Ureter (tissue), 1 donor: ENCODE data around the gene PNPT1. TPM values are rescaled to one million over a fixed set of nuclear protein-coding genes. Genes with fewer than 3 reads are reported as not detected.
A peak's percentile ranks its signal among the peaks of the same experiment; 100 is the strongest.

Experiments used
- DNase-seq: peaks from one replicate; pipeline ENCODE4 v3.0.0-alpha.2; 2020; ENCODE audit warnings: low spot score
- total RNA-seq: library from RNA; stranded (reverse); gene quantifications from one replicate; pipeline ENCODE4 v1.2.4, GENCODE V29; 2023
- donor health status: DM: yes; HTN: yes; CAD: no.

Gene PNPT1
- total RNA-seq, 1 donor from 2014 or later = 30.5 TPM

GRCh38 chr2:55668956-55669355 is 24.7 kb downstream of the PNPT1 start:
- DNase-seq = no peak

DNA sequence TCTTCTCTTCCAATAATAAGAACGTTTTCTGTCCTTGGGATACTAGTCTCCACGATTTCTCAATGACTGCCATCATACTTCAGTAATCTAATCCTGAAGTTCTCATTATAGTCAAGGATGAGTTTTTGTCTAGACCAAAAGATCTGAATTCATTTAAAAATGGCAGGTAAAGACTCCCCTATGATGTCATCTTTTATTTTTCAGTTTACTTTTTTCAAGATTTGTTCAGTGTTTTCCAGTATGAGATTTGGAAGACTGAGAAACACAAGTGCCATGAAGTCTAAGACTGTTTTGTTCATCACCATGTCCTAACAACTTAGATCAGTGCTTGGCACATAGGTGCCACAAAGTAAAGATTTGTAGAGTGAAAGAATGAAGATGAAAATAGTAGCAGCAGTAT is 40.4 kb downstream of the PNPT1 start:
- no peak for DNase-seq

- DNase-seq = no peak
These were observed 44.4 kb downstream of the PNPT1 start for GRCh38 chr2:55649211-55649610.

- DNase-seq = no peak
These were observed 56.8 kb downstream of the PNPT1 start for GRCh38 chr2:55636831-55637230.

DNA sequence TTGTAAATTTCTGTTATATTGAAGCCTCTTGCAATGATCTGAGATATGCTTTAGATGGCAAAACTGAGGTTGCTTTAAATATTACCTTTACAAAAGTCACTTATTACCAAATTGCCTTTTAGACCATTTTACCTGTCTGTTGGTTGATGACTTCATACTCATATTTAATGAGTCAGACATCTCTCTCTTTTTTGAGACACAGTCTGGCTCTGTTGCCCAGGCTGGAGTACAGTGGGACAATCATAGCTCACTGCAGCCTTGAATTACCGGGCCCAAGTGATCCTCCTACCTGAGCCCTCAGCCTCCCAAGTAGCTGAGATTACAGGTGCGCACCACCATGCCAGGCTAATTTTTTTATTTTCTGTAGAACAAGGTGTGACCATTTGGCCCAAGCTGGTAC is 64.7 kb downstream of the PNPT1 start:
- DNase-seq = no peak

- no peak for DNase-seq
These were observed 65.7 kb downstream of the PNPT1 start for GRCh38 chr2:55627915-55628314.

- no peak for DNase-seq
These were observed 71.8 kb downstream of the PNPT1 start for GRCh38 chr2:55621802-55622201.

- DNase-seq = no peak
These were observed 73.4 kb downstream of the PNPT1 start for GRCh38 chr2:55620123-55620779.

DNA sequence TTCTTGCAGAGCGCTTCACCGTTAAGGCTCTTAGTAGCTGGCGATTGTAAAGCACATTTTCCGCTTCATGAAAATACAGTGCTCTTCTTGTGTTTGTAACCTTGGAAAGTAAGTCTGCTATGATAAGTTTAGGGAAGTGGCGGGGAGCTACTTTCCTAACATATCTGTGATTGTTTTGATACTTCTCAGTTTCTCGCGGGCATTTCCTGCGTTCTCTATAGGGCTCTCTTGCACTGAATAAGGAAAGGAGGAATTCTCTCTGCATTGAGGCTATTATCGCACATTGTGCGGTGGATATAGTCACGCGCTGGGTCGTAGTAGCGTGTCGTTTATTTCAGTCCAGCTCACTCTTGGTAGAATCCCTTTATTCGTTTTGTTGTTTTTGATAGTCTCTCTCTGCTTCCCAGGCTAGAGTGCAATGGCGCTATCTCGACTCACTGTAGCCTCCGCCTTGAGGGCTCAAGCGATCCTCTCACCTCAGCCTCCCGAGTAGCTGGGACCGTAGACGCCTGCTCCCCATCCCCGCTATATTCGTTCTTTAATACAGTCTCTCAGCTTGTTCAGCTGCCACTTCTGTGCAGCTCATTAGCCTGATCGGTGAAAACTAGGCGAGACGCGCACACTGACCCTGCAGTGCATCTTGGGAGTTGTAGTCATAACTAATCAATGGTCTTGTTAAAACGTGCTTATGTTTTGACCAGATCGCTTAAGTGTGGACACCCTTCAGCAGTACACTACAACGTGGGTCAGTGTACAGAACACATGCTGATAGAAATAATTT is 75.2 kb downstream of the PNPT1 start:
- peak; percentile 51 for DNase-seq

- DNase-seq = no peak
These were observed 75.7 kb downstream of the PNPT1 start for GRCh38 chr2:55618025-55618274.

DNA sequence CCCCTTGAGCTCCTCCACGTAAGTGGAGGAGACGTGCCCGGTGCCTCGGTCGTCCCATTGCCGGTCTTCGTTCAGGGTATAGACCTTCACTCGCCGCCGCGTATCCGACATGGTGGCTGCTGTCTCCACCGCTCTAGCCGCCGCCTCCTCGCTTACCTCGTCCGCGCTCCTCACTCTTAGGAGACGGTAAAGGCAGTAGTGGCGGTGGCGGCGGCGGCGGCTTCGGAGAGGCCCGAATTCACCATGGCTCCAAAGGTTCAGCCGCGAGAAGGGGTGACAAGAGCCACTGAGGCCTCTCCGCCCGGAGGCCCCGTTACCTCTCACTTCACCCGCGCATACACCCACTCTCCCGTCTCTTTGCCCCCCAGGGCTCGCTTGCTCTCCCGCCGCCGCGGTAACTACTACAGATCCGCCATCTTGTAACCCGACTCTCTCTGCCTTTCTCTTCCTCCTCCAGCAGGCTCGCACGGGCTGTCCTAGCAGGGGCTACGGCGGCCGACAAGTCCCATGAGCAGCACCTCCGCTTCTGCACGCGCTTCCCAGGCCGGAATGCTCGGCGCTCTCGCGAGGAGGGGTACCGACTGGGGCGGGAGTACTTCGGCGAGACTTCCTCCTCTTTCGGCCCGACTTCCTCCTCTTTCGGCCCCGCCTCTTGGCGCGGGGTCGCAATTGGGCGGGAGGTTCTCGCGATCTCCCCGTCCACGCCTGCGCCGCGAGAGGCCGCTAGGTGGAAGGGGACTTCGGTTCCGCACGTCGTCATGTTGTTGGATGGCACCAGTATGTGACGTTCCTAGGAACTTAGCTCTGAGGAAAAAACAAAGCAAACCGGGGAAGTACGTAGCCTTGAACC is 76.2 kb downstream of the PNPT1 start, which contains the start of gene PPP4R3B:
Gene PPP4R3B (minus strand): TSS at position 448 of the 850 bp plus-strand sequence. CDS start 337 bp downstream, at position 111.
- DNase-seq = peak; percentile 99

- no peak for DNase-seq
These were observed 77.0 kb downstream of the PNPT1 start for GRCh38 chr2:55616551-55617174.

GRCh38 chr2:55611997-55612396 is 81.6 kb downstream of the PNPT1 start:
- no peak for DNase-seq

GRCh38 chr2:55610954-55611743 is 82.5 kb downstream of the PNPT1 start:
- DNase-seq = no peak

- no peak for DNase-seq
These were observed 83.6 kb downstream of the PNPT1 start for GRCh38 chr2:55609938-55610578.

DNA sequence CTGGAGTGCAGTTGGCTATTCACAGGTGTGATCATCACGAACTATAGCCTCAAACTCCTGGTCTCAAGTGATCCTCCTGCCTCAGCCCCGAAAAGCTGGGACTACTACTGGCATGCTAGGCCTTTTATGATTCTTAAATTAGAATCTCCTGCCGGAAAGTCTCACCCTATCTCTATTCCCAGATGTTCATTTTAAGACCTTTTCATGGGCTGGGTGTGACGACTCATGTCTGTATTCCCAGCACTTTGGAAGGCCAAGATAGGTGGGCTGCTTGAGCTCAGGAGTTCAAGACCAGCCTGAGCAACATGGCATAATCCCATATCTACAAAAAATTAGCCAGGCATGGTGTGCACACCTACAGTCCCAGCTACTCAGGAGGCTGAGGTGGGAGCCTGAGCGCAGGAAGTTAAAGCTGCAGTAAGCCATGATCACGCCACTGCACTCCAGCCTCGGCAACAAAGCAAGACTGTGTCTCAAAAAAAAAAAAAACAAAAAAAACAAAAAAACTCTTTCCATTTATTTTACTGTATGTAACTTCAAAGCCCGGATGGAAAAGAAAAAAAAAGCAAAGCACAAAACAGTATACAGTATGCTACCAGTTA is 84.3 kb downstream of the PNPT1 start:
- no peak for DNase-seq

DNA sequence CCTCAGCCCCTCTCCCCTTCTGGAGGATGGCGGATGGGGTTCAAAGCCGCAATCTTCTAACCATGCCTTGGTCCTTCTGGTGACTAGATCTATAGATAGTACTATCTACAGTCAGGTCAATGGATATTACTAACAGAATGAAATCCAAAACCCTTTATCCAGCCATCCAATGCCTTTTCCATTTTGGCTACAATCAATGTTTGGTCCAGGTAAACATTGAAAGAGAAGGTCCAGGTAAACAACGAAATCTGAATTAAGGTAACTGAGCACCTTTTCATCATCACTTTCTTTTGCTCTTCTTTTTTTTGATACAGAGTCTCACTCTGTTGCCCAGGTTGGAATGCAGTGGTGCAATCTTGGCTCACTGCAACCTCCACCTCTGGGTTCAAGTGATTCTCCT is 85.9 kb downstream of the PNPT1 start:
- DNase-seq = no peak

DNA sequence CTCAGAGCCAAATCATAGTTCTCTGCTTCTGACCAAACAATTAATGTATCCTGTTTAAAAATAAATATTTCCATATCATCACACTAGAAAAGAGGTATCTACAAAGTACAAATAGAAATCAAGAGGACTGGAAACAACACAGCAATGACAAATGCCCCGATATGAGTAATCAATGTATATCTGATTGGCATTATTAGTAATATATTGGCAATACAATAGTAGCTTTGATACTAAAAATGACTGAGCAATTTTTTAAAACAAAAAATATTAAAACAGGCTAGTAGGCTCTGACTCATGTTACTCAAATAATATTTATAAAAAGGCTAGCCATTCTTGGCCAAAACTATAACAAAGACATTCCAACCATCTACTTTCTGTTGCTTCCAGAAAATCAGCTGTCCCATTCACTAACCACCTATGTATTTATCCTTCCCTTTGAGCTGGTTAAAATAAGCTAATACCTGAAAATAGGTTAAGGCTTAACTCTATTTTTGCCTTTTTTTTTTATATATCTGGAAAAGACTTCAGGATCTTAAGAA is 89.5 kb downstream of the PNPT1 start:
- DNase-seq = no peak

- no peak for DNase-seq
These were observed 91.8 kb downstream of the PNPT1 start for GRCh38 chr2:55601849-55602248.
